ENCODE results near the gene IFITM5. TPM values are rescaled to one million over a fixed set of nuclear protein-coding genes. Genes with fewer than 3 reads are reported as not detected.
A peak's percentile ranks its signal among the peaks of the same experiment; 100 is the strongest.

IFITM5 gene
- total RNA-seq, 1 donor from 2014 or later: not detected

- intact Hi-C loops (cut with DNase I): no loop called here
- DNase-seq (ENCODE audit: low spot score): no peak
- ATAC-seq: no peak
Observed at GRCh38 chr11:253160-253885, 46.0 kb downstream of the IFITM5 start.

- intact Hi-C loops (cut with DNase I): no loop called here
- ATAC-seq (no peak), DNase-seq (ENCODE audit: low spot score) (no peak)
Observed at GRCh38 chr11:252666-253065, 46.7 kb downstream of the IFITM5 start.

GRCh38 chr11:251550-251949 is 47.8 kb downstream of the IFITM5 start:
- ATAC-seq: peak; percentile 12
- no peak for DNase-seq (ENCODE audit: low spot score)
- intact Hi-C loops (cut with DNase I): no loop called here

GRCh38 chr11:250740-251299 is 48.5 kb downstream of the IFITM5 start:
- DNase-seq (ENCODE audit: low spot score) (peak; percentile 73), ATAC-seq (peak; percentile 87)
- intact Hi-C loops (cut with DNase I): no loop called here

- intact Hi-C loops (cut with DNase I): no loop called here
- ATAC-seq: no peak
- DNase-seq (ENCODE audit: low spot score): no peak
Observed at GRCh38 chr11:250274-250673, 49.1 kb downstream of the IFITM5 start.

GRCh38 chr11:249062-249461 is 50.3 kb downstream of the IFITM5 start:
- DNase-seq (ENCODE audit: low spot score): no peak
- intact Hi-C loops (cut with DNase I): no loop called here
- ATAC-seq: no peak

Other genes starting within 250 kb of the IFITM5 start
- gene SCGB1C1, start 106.4 kb downstream of the IFITM5 start, total RNA-seq: not detected
- gene BET1L, start 92.1 kb downstream of the IFITM5 start, total RNA-seq: 48.1 TPM
- gene RIC8A, start 91.8 kb downstream of the IFITM5 start, total RNA-seq: 74.7 TPM
- gene SIRT3, start 63.2 kb downstream of the IFITM5 start, total RNA-seq: 21.7 TPM
- gene PSMD13, start 62.5 kb downstream of the IFITM5 start, total RNA-seq: 79.4 TPM
- gene NLRP6, start 21.1 kb downstream of the IFITM5 start, total RNA-seq: 0.36 TPM
- gene PGGHG, start 10.4 kb downstream of the IFITM5 start, total RNA-seq: 60.3 TPM
- 853 TPM for gene IFITM2, start 8.3 kb upstream of the IFITM5 start, total RNA-seq
- 344 TPM for gene IFITM1, start 14.5 kb upstream of the IFITM5 start, total RNA-seq
- 1,044 TPM for gene IFITM3, start 21.3 kb upstream of the IFITM5 start, total RNA-seq
- 32.2 TPM for gene B4GALNT4, start 70.0 kb upstream of the IFITM5 start, total RNA-seq
- gene PKP3, start 94.7 kb upstream of the IFITM5 start, total RNA-seq: 0.49 TPM
- gene SIGIRR, start 115.5 kb upstream of the IFITM5 start, total RNA-seq: 51.6 TPM
- 0.98 TPM for gene ANO9, start 142.5 kb upstream of the IFITM5 start, total RNA-seq
- 33.1 TPM for gene PTDSS2, start 150.8 kb upstream of the IFITM5 start, total RNA-seq
- 134 TPM for gene RNH1, start 207.7 kb upstream of the IFITM5 start, total RNA-seq
- 45.2 TPM for gene HRAS, start 236.1 kb upstream of the IFITM5 start, total RNA-seq
- 1.4 TPM for gene LRRC56, start 238.0 kb upstream of the IFITM5 start, total RNA-seq

All from sciatic nerve (tissue), 2 donors.